GM10248 (cell line): ENCODE results near the gene GPBP1.

Experiments used
- CTCF ChIA-PET: fragments of 300-600 bp; sonication (Branson Sonifier 250); formaldehyde crosslinking; extraction: SDS; loops from one replicate; lab custom pipeline; 2021; ENCODE audit warnings: antibody characterized with exemption; lab: Yijun Ruan, JAX
- POLR2A ChIA-PET: fragments of 350-650 bp; sonication (Branson Sonifier 250); formaldehyde crosslinking; extraction: SDS; loops from one replicate; lab custom pipeline; 2020; ENCODE audit warnings: antibody characterized with exemption; lab: Yijun Ruan, JAX
- DNase-seq: peaks from one replicate; pipeline ENCODE4 v3.0.0; 2012; ENCODE audit errors: extremely low spot score
- TF ChIP-seq, protein P1 (sequence below): IDR thresholded peaks from 2 replicates; pipeline ENCODE4 v1.5.1; 2012; ENCODE audit warnings: mild to moderate bottlenecking, low read depth; ENCODE audit errors: extremely low read depth, missing control alignments, control extremely low read depth

The GPBP1 gene

DNA sequence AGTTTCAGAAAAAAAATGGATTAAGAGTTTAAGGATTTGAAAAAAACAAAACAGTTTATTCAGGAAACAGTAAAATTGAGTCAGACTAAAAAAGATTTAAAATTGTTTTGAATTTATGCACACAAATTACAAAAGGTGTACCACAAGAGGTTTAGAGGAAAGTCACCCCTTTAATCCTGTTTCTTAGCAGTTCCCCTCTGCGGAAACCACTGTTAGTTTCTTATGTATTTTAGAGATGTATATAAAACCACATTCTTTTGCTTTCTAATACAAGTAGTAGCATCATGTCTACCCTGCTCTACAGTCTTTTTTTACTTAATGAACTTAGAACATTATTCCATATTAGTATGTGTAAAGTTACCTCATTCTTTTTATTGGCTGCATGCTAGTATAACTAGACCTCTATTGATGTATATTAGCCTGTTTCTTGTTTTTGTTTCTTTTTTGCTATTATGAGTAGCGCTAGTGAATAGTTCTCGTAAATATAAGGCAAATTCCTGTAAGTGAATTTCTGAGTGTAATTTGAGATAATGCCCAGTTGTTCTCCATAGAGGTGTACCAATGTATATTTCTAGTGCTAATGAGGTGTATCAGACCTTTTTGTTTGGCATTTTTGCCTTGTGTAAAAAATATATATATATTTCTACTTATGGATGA, 20.0 kb downstream of the GPBP1 start:
- TF ChIP-seq, protein P1, sequence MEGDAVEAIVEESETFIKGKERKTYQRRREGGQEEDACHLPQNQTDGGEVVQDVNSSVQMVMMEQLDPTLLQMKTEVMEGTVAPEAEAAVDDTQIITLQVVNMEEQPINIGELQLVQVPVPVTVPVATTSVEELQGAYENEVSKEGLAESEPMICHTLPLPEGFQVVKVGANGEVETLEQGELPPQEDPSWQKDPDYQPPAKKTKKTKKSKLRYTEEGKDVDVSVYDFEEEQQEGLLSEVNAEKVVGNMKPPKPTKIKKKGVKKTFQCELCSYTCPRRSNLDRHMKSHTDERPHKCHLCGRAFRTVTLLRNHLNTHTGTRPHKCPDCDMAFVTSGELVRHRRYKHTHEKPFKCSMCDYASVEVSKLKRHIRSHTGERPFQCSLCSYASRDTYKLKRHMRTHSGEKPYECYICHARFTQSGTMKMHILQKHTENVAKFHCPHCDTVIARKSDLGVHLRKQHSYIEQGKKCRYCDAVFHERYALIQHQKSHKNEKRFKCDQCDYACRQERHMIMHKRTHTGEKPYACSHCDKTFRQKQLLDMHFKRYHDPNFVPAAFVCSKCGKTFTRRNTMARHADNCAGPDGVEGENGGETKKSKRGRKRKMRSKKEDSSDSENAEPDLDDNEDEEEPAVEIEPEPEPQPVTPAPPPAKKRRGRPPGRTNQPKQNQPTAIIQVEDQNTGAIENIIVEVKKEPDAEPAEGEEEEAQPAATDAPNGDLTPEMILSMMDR = no peak
- ChIA-PET CTCF (no interaction called here), POLR2A (no interaction called here)
- no peak for DNase-seq

DNA sequence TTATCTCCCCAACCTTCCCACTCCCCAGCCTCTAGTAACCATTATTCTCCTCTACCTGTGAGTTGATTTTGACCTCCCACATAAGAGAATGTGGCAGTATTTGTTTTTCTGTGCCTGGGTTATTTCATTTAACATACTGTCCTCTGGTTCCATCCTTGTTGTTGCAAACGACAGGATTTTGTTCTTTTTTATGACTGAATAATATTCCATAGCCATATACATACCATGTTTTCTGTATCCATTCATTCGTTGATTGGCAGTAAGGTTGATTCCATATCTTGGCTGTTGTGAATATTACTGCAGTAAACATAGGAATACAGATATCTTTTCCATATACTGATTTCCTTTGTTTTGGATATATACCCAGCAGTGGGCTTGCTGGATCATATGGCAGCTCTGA, 20.8 kb downstream of the GPBP1 start:
- no peak for DNase-seq
- POLR2A ChIA-PET = no interaction called here
- TF ChIP-seq, protein P1 = no peak
- CTCF ChIA-PET = no interaction called here

DNA sequence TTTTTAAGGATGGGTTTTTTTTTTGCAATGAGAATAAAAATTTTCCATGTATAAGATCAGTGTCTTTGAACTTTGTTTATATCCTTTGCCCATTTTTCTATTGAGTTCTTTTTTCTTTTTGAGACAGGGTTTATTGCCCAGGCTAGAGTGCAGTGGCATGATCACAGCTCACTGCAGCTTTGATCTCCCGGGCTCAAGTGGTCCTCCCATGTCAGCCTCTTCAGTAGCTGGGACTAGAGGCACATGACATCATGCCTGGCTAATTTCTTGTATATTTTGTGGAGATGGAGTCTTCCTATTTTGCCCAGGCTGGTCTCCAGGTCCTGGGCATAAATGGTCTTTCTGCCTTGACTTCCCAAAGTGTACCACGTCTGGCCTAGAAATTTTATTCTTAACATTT, 21.2 kb downstream of the GPBP1 start:
- TF ChIP-seq, protein P1 = no peak
- POLR2A ChIA-PET = no interaction called here
- CTCF ChIA-PET = no interaction called here
- DNase-seq = no peak

DNA sequence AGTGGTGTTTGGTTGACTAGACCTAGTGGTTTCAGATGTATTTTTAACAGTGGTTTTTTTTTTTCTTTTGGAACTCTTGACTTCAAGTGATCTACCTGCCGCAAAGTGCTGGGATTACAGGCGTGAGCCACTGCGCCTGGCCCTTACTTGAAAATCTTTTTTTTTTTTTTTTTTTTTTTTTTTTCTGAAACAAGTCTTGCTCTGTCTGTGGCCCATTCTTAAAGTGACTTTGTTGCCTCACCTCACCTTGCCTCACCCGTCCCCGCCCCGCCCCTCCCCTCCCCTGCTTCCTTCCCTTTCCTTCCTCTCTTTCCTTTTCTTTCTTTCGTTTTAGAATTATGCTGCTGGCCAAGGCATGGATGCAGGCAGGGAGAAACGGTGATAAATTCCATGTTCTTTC, 26.0 kb downstream of the GPBP1 start:
- TF ChIP-seq, protein P1 = no peak
- ChIA-PET POLR2A (no interaction called here), CTCF (no interaction called here)
- no peak for DNase-seq

DNA sequence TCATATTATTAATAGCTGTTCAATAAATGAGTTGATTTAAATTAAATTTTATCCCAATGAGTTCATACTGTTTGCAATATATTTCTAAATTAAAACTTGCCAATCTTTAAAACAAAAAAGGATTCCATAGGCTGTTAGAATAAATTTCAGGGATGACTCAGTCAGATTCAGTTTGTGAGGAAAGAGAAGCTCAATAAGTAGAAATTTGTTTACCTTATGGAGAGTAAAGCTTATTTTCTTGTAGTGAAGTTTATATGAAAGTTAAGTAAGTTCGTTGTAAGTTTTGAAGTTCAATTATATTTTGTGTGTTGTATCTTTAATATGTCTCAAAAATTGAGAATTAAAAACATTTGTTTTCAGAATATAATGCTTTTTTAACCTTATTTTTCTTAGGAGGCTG, 29.0 kb downstream of the GPBP1 start:
- no peak for DNase-seq
- ChIA-PET POLR2A (no interaction called here), CTCF (interaction anchor here (1.1 to 2.5 kb wide), 3 partner anchors 12 to 252 kb away, joined by 3 to 9 read pairs (median 4); no protein-coding TSS in a partner anchor)
- TF ChIP-seq, protein P1 = no peak

DNA sequence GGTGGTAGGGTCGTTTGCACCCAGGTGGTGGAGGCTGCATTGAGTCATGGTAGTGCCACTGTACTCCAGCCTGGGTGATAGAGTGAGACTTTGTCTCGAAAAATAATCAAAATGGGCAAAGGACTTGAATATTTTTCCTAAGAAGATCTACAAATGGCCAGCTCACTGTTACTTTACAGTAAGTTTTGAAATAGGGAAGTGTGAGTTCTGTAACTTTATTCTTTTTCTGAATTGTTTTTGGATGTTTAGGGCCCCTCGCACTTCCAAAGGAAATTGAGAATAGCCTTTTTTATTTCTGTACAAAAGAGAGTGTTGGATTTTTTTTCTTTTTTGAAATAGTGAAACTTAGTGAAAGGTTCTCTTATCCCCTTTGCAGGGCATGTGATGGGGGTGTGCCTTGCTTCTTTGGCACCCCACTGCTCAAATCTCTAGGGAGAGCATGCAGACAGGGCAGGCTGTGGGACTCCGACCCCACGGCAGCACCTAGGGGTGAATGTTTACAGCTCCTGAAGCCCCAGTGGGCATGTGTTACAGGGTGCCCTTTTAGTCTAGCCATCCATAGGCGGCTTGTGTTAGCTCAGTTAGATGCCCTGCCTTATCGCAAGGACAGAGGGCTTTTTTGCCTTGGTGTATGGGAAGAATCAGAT, 33.3 kb downstream of the GPBP1 start:
- TF ChIP-seq, protein P1 = no peak
- ChIA-PET POLR2A (no interaction called here), CTCF (interaction anchor here (1.4 kb wide), 1 partner anchor 9 kb away, joined by 7 read pairs; no protein-coding TSS in a partner anchor)
- DNase-seq = no peak
